OCI-M1 (cell line): ENCODE results near the gene PHLDB1.

Experiments
- DNase-seq: peaks from one replicate; lab custom pipeline; 2025; lab: John Stamatoyannopoulos, UW

PHLDB1 gene

GRCh38 chr11:118640332-118641154 is 33.1 kb downstream of the PHLDB1 start:
- DNase-seq = no peak

GRCh38 chr11:118641397-118642019 is 34.1 kb downstream of the PHLDB1 start:
- DNase-seq = no peak

GRCh38 chr11:118643142-118643994 is 36.0 kb downstream of the PHLDB1 start:
- no peak for DNase-seq

- no peak for DNase-seq
Measured at GRCh38 chr11:118643995-118644345, 36.6 kb downstream of the PHLDB1 start.

- DNase-seq = no peak
Measured at GRCh38 chr11:118644496-118644895, 37.1 kb downstream of the PHLDB1 start.

- no peak for DNase-seq
Measured at GRCh38 chr11:118645066-118645715, 37.8 kb downstream of the PHLDB1 start.

GRCh38 chr11:118646393-118646792 is 39.0 kb downstream of the PHLDB1 start:
- DNase-seq = no peak

- DNase-seq = no peak
Measured at GRCh38 chr11:118648291-118648690, 40.9 kb downstream of the PHLDB1 start.

- no peak for DNase-seq
Measured at GRCh38 chr11:118649941-118650340, 42.5 kb downstream of the PHLDB1 start.

GRCh38 chr11:118650366-118650765 is 43.0 kb downstream of the PHLDB1 start:
- no peak for DNase-seq

GRCh38 chr11:118651820-118652219 is 44.4 kb downstream of the PHLDB1 start:
- no peak for DNase-seq

- no peak for DNase-seq
Measured at GRCh38 chr11:118652681-118653181, 45.3 kb downstream of the PHLDB1 start.

- DNase-seq = no peak
Measured at GRCh38 chr11:118653684-118654390, 46.4 kb downstream of the PHLDB1 start.

- no peak for DNase-seq
Measured at GRCh38 chr11:118655486-118656190, 48.2 kb downstream of the PHLDB1 start.

GRCh38 chr11:118656563-118657165 is 49.2 kb downstream of the PHLDB1 start:
- DNase-seq = no peak

- peak; percentile 24 for DNase-seq
Measured at GRCh38 chr11:118657238-118657637, 49.8 kb downstream of the PHLDB1 start.

- no peak for DNase-seq
Measured at GRCh38 chr11:118657709-118658428, 50.5 kb downstream of the PHLDB1 start.

GRCh38 chr11:118658429-118659313 is 51.3 kb downstream of the PHLDB1 start:
- peak; percentile 46 for DNase-seq
